22Rv1 (cell line): ENCODE data around the gene HMGB3.
A peak's percentile ranks its signal among the peaks of the same experiment; 100 is the strongest.

ENCODE experiments used
- H3K27ac ChIP-seq: fragments of 450-650 bp; 2 replicates; pipeline ENCODE4 v1.5.1; 2017
- CTCF ChIP-seq: fragments of 450-650 bp; IDR thresholded peaks from 2 replicates; pipeline ENCODE4 v1.5.1; 2017; ENCODE audit warnings: mild to moderate bottlenecking
- ZFX ChIP-seq: fragments of 450-650 bp; IDR thresholded peaks from 2 replicates; pipeline ENCODE4 v1.6.1; 2017; ENCODE audit warnings: antibody characterized with exemption, borderline replicate concordance

The HMGB3 gene

GRCh38 chrX:150982788-150983520 lies at the start of gene HMGB3:
Gene HMGB3, plus strand, starts transcription at chrX:150983335. Its CDS starts 2,265 bp downstream, at chrX:150985600.
- TF ChIP-seq CTCF (no peak), ZFX (no peak)
- peak within 1 kb of the TSS; percentile 89 for H3K27ac ChIP-seq

- no peak overlapping the region for H3K27ac ChIP-seq
- TF ChIP-seq CTCF: no peak
- no peak for TF ChIP-seq ZFX
Observed at GRCh38 chrX:150933945-150934350, 49.2 kb upstream of the HMGB3 start.

GRCh38 chrX:150934453-150934852 lies 48.7 kb upstream of the HMGB3 start:
- no peak overlapping the region for H3K27ac ChIP-seq
- no peak for TF ChIP-seq CTCF
- TF ChIP-seq ZFX: no peak

GRCh38 chrX:150935467-150935866 lies 47.7 kb upstream of the HMGB3 start:
- H3K27ac ChIP-seq: no peak overlapping the region
- TF ChIP-seq CTCF (no peak), ZFX (no peak)

GRCh38 chrX:150936556-150936955 lies 46.6 kb upstream of the HMGB3 start:
- H3K27ac ChIP-seq: no peak overlapping the region
- no peak for TF ChIP-seq CTCF
- no peak for TF ChIP-seq ZFX

GRCh38 chrX:150940844-150941495 lies 42.2 kb upstream of the HMGB3 start:
- no peak overlapping the region for H3K27ac ChIP-seq
- TF ChIP-seq CTCF: no peak
- TF ChIP-seq ZFX: no peak

- H3K27ac ChIP-seq: no peak overlapping the region
- TF ChIP-seq CTCF (no peak), ZFX (no peak)
Observed at GRCh38 chrX:150941580-150941979, 41.6 kb upstream of the HMGB3 start.
